Measurements from ENCODE around the gene EMC10.
A peak's percentile ranks its signal among the peaks of the same experiment; 100 is the strongest.

The EMC10 gene

DNA sequence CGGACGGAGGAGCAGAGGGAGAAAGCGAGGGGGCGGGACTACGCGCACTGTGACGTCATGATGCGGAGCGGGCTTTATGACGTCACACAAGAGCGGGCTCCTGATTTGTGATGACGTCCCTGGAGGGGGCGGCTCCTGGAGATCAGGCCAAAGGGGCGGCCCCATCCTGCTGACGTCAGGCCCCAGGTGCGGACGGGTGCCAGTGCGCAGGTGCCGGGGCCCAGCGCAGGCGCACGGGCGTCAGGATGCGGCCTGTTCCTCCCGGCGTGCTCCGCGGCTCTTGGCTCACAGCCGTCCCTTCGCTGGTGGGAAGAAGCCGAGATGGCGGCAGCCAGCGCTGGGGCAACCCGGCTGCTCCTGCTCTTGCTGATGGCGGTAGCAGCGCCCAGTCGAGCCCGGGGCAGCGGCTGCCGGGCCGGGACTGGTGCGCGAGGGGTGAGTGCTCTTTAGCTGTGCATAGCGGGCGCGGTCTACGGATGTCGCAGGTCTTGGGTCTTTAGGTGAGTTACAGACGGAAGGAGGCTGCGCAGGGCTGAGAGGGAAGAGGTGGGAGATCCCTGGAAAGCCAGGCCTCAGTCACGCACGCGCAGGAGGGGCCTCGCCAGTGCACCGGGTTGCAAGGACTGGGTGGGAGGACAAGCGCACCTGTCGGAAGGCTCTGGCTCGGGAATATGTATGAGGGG, at the start of gene EMC10, which contains the start of gene GARIN5A:
TSS of gene EMC10 (plus strand) at position 284 of the 683 bp plus-strand sequence. CDS start at position 322, 38 bp downstream.
TSS of gene GARIN5A (minus strand) at position 625 of the 683 bp plus-strand sequence. CDS start at position 165, 460 bp downstream.
- in situ Hi-C loops (cut with MboI; ENCODE audit: low sequenced_read_pairs), result no loop called here
- Histone ChIP-seq H3K36me3 (replicated peaks) (no peaks in the 10 kb centered on the region; the same call in 1 of the 2 replicates), H3K27me3 (ENCODE audit: low read depth) (no peaks in the 10 kb centered on the region), H3K9me3 (no peaks in the 10 kb centered on the region), H3K4me1 (0 out of 2 replicates have a peak, but pooled peaks cover 4% of the 10 kb centered on the region), H3K4me3 (peak within 1 kb of the TSS; percentile 49)
- DNase-seq (ENCODE audit: low spot score in 2 of 2), result peak; percentile 75 to 92

DNA sequence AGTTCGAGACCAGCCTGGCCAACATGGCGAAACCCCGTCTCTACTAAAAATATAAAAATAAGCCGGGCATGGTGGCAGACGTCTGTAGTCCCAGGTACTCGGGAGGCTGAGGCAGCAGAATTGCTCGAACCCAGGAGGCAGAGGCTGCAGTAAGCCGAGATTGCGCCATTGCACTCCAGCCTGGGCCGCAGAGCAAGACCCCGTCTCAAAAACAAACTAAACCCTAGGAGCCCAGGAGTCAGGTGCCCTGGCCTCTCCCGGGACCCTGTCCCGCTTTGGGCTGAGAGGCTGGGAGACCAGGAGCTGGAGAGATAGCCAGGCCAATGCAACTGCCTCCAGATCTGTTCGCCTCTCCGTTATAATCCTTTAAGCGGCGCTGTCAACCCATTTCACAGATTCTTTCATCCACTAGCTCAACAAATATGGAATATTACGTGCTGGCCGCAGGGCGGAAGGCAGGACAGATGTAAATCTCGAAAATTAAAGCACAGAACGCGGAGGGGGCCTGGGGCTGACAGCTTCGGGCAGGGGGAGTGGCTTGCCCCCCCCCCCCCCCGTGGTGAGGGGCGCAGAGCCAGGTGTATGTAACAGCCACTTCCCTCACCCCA, 48.9 kb upstream of the EMC10 start:
- Histone ChIP-seq H3K4me3 (no peak overlapping the region), H3K27me3 (ENCODE audit: low read depth) (no peaks in the 10 kb centered on the region), H3K4me1 (peaks cover 7% of the 10 kb centered on the region), H3K36me3 (replicated peaks) (no peaks in the 10 kb centered on the region), H3K9me3 (no peaks in the 10 kb centered on the region)
- no peak for DNase-seq (ENCODE audit: low spot score in 2 of 2)
- in situ Hi-C loops (cut with MboI; ENCODE audit: low sequenced_read_pairs), result no loop called here

DNA sequence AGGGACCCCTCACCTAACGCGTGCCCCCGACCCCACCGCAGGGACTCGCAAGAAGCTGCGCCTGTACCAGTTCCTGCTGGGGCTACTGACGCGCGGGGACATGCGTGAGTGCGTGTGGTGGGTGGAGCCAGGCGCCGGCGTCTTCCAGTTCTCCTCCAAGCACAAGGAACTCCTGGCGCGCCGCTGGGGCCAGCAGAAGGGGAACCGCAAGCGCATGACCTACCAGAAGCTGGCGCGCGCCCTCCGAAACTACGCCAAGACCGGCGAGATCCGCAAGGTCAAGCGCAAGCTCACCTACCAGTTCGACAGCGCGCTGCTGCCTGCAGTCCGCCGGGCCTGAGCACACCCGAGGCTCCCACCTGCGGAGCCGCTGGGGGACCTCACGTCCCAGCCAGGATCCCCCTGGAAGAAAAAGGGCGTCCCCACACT, 48.3 kb upstream of the EMC10 start:
- no peak for DNase-seq (ENCODE audit: low spot score in 2 of 2)
- Histone ChIP-seq H3K9me3 (no peaks in the 10 kb centered on the region), H3K36me3 (replicated peaks) (no peaks in the 10 kb centered on the region), H3K4me3 (no peak overlapping the region), H3K4me1 (peaks cover 8% of the 10 kb centered on the region), H3K27me3 (ENCODE audit: low read depth) (no peaks in the 10 kb centered on the region)
- in situ Hi-C loops (cut with MboI; ENCODE audit: low sequenced_read_pairs), result no loop called here

DNA sequence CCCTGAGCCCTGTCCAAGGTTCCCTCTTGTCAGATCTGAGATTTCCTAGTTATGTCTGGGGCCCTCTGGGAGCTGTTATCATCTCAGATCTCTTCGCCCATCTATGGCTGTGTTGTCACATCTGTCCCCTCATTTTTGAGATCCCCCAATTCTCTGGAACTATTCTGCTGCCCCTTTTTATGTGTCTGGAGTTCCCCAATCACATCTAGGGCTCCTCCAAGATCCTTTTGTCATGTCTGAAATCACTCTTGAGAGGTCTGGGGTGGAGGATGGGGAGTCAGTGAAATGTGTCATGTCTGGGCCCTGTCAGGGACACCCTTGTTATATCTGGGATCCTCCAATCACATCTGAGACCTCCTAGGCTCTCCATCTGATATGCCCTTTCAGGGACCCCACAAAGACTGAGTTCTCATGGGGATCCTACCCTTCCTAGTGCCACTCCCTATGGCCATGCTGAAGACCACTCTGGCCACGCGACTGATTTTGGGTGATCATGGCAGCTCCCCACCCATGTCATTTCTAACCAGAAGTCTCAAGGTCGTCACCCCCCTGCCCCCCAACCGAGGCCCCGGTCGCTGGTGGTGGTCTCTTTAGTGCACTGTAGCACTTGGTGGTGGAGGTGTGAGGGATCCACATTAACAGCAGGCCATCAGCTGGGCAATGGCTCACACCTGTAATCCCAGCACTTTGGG, 47.4 kb upstream of the EMC10 start:
- Histone ChIP-seq H3K4me3 (no peak overlapping the region), H3K4me1 (peaks cover 8% of the 10 kb centered on the region), H3K9me3 (no peaks in the 10 kb centered on the region), H3K36me3 (replicated peaks) (no peaks in the 10 kb centered on the region), H3K27me3 (ENCODE audit: low read depth) (no peaks in the 10 kb centered on the region)
- no peak for DNase-seq (ENCODE audit: low spot score in 2 of 2)
- in situ Hi-C loops (cut with MboI; ENCODE audit: low sequenced_read_pairs), result no loop called here

DNA sequence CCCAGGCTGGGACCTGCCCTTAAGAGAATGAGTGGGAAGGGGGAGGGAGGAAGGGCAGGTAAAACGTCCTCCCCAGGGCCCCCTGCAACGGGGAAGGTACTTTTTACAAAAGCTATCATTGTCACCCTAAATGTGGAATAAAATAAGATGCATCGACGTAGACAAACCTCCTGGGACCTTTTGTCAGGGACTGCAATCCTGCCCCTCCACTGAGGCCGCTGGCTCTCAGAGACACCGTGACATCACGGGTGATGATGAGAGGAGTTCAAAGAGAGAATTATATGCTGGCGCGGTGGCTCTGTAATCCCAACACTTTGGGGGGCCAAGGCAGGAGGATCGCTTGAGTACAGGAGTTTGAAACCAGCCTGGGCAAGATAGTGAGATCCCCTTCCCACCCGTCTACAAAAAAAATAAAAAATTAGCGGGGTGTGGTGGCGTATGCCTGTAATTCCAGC, 45.4 kb upstream of the EMC10 start:
- DNase-seq (ENCODE audit: low spot score in 2 of 2), result no peak
- in situ Hi-C loops (cut with MboI; ENCODE audit: low sequenced_read_pairs), result no loop called here
- H3K4me1 ChIP-seq, result peaks cover 8% of the 10 kb centered on the region
- no peaks in the 10 kb centered on the region for H3K36me3 ChIP-seq (replicated peaks)
- no peaks in the 10 kb centered on the region for H3K27me3 ChIP-seq (ENCODE audit: low read depth)
- no peaks in the 10 kb centered on the region for H3K9me3 ChIP-seq
- peak overlapping the region; percentile 44 for H3K4me3 ChIP-seq

DNA sequence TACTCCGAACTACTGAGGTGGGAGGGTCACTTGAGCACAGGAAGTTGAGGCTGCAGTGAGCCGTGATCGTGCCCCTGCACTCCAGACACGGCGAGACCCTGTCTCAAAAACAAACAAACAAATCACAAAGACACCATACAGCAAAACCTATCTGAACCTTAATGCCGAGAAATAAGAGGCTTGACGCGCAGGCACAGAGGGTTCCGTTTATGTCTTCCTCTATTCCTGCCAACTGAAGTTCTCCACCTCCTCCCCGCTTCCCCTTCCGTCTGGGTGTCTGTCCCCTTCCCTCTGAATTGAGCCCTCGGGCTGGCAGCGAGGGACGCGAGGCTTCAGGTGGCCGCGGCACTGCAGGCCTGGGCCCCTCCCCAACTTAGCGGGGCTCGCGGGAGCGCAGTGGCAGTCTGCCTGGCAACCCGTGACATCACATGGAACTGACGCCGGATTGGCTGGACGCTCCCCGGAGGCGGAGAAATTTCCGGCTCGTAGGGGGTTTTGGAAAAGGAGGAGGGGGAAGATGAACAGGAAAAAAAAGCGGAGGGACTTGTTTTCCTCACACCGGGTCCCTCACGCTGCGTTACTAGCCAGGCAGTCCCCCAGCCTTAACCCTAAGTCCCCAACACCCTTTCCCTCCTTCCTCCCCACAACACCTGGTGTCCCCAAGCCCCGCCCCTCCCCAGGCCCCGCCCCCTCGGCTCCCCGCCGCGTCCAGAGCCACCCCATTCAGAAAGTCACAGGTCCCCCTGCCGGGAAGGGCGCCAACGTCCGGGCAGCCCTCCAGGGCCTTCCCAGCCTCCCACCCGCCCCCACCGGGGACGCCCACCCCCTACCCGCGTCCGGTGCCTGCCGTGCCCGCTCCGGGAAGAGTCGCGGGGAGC, 44.7 kb upstream of the EMC10 start:
- H3K9me3 ChIP-seq, result no peaks in the 10 kb centered on the region
- no peaks in the 10 kb centered on the region for H3K36me3 ChIP-seq (replicated peaks)
- H3K4me1 ChIP-seq, result peaks cover 8% of the 10 kb centered on the region
- in situ Hi-C loops (cut with MboI; ENCODE audit: low sequenced_read_pairs), result no loop called here
- DNase-seq (ENCODE audit: low spot score in 2 of 2), result peak; percentile 64 to 90
- H3K27me3 ChIP-seq (ENCODE audit: low read depth), result no peaks in the 10 kb centered on the region
- H3K4me3 ChIP-seq, result peak overlapping the region; percentile 44

DNA sequence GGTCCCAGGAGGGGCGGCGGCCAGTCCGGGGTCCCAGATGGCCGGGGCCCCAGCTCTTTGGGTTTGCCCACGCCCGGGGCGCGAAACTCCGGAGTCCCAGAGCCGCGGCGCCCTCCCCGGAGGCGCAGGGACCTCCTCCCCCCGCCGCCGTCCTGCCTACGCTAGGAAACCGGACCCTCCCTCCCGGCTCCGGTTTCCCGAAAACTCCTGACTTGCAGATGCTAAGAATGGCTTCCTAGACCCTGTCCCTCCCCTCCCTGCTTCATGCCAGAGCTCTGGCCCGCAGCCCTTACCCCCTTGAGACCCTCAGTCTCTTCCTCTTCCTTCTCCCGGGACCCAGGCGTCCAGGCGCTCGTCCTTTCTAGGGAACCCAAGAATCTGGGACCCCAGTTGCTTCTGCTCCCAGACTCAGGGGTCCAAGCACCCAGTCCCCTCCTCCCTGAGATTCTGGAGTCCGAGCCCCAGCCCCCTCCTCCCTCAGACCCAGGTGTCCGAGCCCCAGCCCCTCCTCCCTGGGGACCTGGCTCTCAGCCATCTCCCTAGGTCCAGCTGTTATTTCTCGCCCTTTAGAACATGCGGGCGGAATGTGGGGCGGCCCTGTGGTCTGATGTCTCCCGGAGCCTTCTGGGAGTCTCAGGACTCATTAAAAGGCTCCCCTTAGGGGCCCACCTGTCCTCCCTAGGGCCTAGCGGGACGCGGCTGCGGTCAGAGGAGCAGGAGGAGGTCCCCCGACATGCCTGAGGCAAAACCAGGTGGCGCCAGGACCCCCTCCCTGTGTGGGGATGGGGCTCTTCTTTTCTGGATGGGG, 43.9 kb upstream of the EMC10 start, which contains the start of gene MYBPC2:
TSS of gene MYBPC2 (plus strand) at position 672 of the 808 bp plus-strand sequence. CDS start at position 734, 62 bp downstream.
- peak within 1 kb of the TSS; percentile 44 for H3K4me3 ChIP-seq
- H3K4me1 ChIP-seq, result peaks cover 8% of the 10 kb centered on the region
- DNase-seq (ENCODE audit: low spot score in 2 of 2), result peak in 1 of 2 experiments; percentile 45
- no peaks in the 10 kb centered on the region for H3K9me3 ChIP-seq
- in situ Hi-C loops (cut with MboI; ENCODE audit: low sequenced_read_pairs), result no loop called here
- H3K36me3 ChIP-seq (replicated peaks), result no peaks in the 10 kb centered on the region
- no peaks in the 10 kb centered on the region for H3K27me3 ChIP-seq (ENCODE audit: low read depth)

DNA sequence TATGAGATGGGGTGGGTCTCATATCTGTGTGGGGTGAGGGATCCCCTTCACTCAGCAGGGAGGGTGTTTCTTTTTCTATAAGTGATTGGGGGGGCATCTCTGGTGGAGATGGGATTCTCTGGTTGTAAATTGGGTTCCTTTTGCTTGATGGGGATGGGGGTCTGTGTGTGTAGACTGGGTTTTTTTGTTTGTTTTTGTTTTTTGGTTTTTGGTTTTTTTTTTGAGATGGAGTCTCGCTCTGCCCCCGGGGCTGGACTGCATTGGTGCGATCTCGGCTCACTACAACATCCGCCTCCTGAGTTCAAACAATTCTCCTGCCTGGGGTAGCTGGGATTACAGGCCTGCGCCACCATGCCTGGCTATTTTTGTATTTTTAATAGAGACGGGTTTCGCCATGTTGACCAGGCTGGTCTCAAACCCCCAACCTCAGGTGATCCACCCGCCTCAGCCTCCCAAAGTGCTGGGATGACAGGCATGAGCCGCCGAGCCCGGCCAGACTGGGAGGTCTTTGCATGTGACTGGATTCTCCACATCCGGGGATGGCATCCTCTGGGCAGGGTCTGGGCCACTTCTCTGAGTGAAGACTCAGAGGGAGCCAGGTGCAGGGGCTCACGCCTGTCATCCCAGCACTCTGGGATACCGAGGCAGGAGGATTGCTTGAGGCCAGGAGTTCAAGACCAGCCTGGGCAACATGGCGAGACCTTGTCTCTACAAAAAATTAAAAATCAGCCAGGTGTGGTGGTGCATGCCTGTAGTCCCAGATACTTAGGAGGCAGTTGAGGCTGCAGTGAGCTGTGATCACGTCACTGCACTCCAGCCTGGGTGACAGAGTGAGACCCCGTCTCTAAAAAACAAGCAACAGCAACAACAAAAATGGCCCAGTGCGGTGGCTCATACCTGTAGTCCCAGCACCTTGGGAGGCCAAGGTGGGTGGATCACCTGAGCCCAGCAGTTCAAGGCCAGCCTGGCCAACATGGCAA, 42.8 kb upstream of the EMC10 start:
- no peak for DNase-seq (ENCODE audit: low spot score in 2 of 2)
- no peaks in the 10 kb centered on the region for H3K9me3 ChIP-seq
- H3K4me1 ChIP-seq, result peaks cover 8% of the 10 kb centered on the region
- in situ Hi-C loops (cut with MboI; ENCODE audit: low sequenced_read_pairs), result no loop called here
- H3K4me3 ChIP-seq, result no peak overlapping the region
- H3K36me3 ChIP-seq (replicated peaks), result no peaks in the 10 kb centered on the region
- no peaks in the 10 kb centered on the region for H3K27me3 ChIP-seq (ENCODE audit: low read depth)

DNA sequence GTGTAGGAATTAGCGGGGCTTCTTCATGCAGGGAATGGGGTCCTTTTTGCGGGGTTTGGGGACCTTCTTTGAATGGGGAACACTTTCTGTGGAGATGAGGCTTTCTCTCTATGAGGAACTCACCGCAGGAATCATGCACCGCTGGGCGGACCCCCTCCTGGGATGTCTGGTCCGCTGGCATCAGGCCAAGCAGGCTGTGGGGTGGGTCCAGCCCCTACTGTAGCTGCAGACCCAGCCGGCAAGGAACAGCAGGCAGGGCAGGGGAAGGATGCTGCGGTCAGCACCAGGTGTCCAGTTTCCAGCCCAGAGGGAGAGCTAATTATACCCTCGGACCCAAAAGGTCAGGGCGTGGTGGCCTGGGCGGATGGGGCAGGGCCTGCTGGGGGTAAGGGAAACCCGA, 41.8 kb upstream of the EMC10 start:
- peaks cover 8% of the 10 kb centered on the region for H3K4me1 ChIP-seq
- H3K9me3 ChIP-seq, result no peaks in the 10 kb centered on the region
- H3K36me3 ChIP-seq (replicated peaks), result no peaks in the 10 kb centered on the region
- H3K27me3 ChIP-seq (ENCODE audit: low read depth), result no peaks in the 10 kb centered on the region
- DNase-seq (ENCODE audit: low spot score in 2 of 2), result no peak
- no peak overlapping the region for H3K4me3 ChIP-seq
- in situ Hi-C loops (cut with MboI; ENCODE audit: low sequenced_read_pairs), result no loop called here

DNA sequence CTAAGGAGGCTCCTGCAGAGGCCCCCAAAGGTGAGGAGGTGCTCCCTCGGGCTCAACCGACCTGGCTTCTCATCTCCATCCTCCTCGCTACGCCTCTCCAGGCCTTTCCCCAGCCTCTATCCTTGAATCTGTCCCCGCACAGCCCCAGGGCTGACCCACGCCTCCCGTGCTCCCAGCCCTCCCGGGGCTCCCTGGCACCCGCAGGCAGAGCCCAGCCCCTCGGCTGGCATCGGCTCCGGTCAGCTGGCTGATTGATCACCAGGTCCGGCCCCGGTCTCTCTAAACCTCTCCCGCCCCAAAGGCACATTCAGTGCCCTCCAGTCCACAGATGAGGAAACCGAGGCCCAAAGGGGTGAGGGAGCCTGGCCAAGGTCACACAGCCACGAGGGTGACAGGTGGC, 41.1 kb upstream of the EMC10 start:
- H3K36me3 ChIP-seq (replicated peaks), result no peaks in the 10 kb centered on the region
- no peaks in the 10 kb centered on the region for H3K9me3 ChIP-seq
- H3K4me1 ChIP-seq, result peaks cover 8% of the 10 kb centered on the region
- H3K4me3 ChIP-seq, result no peak overlapping the region
- H3K27me3 ChIP-seq (ENCODE audit: low read depth), result no peaks in the 10 kb centered on the region
- in situ Hi-C loops (cut with MboI; ENCODE audit: low sequenced_read_pairs), result no loop called here
- no peak for DNase-seq (ENCODE audit: low spot score in 2 of 2)

DNA sequence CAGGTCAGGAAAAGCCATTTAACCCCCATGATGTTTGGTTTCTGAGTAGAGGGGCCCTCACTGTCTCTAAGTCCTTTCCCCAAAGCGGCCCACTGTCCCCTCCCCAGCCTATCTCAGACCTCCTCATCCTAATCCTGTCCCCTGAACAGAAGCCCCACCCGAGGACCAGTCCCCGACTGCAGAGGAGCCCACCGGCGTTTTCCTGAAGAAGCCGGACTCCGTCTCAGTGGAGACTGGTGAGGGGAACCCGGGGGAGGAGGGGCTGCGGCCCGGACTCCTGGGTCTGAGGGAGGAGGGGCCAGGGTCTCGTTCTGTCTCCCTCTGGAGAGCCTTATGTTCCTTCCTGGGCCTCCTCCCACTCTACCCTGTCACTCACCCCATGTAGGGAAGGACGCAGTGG, 40.7 kb upstream of the EMC10 start:
- peaks cover 8% of the 10 kb centered on the region for H3K4me1 ChIP-seq
- in situ Hi-C loops (cut with MboI; ENCODE audit: low sequenced_read_pairs), result no loop called here
- no peaks in the 10 kb centered on the region for H3K36me3 ChIP-seq (replicated peaks)
- no peaks in the 10 kb centered on the region for H3K27me3 ChIP-seq (ENCODE audit: low read depth)
- H3K9me3 ChIP-seq, result no peaks in the 10 kb centered on the region
- no peak for DNase-seq (ENCODE audit: low spot score in 2 of 2)
- H3K4me3 ChIP-seq, result no peak overlapping the region
